HEK293T (cell line): ENCODE measurements around the gene PRG2.

Source experiments
- FOXK2 ChIP-seq: fragments of 450-650 bp; IDR thresholded peaks from 2 replicates; pipeline ENCODE4 v1.6.1; 2016; ENCODE audit warnings: mild to moderate bottlenecking
- FOXM1 ChIP-seq: fragments of 450-650 bp; IDR thresholded peaks from 2 replicates; pipeline ENCODE4 v1.6.1; 2017; ENCODE audit warnings: mild to moderate bottlenecking, borderline replicate concordance
- SP1 ChIP-seq: fragments of 450-650 bp; IDR thresholded peaks from 2 replicates; pipeline ENCODE4 v1.6.1; 2017

GRCh38 chr11:57353852-57354251 lies 36.6 kb downstream of the PRG2 start:
- TF ChIP-seq SP1 (no peak), FOXM1 (no peak), FOXK2 (no peak)
